GM23248 (cell line): Measurements from ENCODE around the gene SUN2.

ENCODE experiments used
- EZH2 ChIP-seq: fragments of 200-600 bp; sonication (generic); IDR thresholded peaks from 2 replicates; pipeline ENCODE4 v1.6.1; 2018; ENCODE audit warnings: antibody characterized with exemption, mild to moderate bottlenecking; ENCODE audit not compliant: insufficient read depth, poor library complexity, severe bottlenecking
- EZH2phosphoT487 ChIP-seq: fragments of 200-600 bp; sonication (generic); IDR thresholded peaks from 2 replicates; pipeline ENCODE4 v1.6.1; 2018; ENCODE audit warnings: antibody characterized with exemption, moderate library complexity, mild to moderate bottlenecking, low read depth; ENCODE audit not compliant: insufficient read depth

GRCh38 chr22:38741576-38741975, 14.2 kb downstream of the SUN2 start:
- no peak for TF ChIP-seq EZH2phosphoT487
- TF ChIP-seq EZH2, result no peak
